GM13976 (cell line): ENCODE data around the gene ARHGAP36.

Experiments used
- DNase-seq: peaks from one replicate; pipeline ENCODE4 v3.0.0; 2012; ENCODE audit warnings: low spot score
- CTCF ChIP-seq: IDR thresholded peaks from 2 replicates; pipeline ENCODE4 v1.5.1; 2012; ENCODE audit warnings: borderline replicate concordance, mild to moderate bottlenecking; ENCODE audit not compliant: insufficient read depth; ENCODE audit errors: extremely low read depth, missing control alignments, control extremely low read depth
- in situ Hi-C: fragments of 300-500 bp; cut with MboI; formaldehyde crosslinking; loops from one replicate; pipeline ENCODE4 v1.12.0; 2022; ENCODE audit warnings: low sequenced_read_pairs, mixed read lengths, inconsistent platforms; ENCODE audit not compliant: unreplicated experiment

ARHGAP36 gene

GRCh38 chrX:131059246-131059645, 1.1 kb downstream of the ARHGAP36 start:
- in situ Hi-C loops: no loop called here
- TF ChIP-seq CTCF: no peak
- DNase-seq: no peak

- in situ Hi-C loops: no loop called here
- no peak for TF ChIP-seq CTCF
- DNase-seq: no peak
Observed at GRCh38 chrX:131060147-131060546, 2.0 kb downstream of the ARHGAP36 start.

GRCh38 chrX:131061306-131061705, 3.2 kb downstream of the ARHGAP36 start:
- no peak for TF ChIP-seq CTCF
- in situ Hi-C loops: no loop called here
- DNase-seq: no peak

- no peak for DNase-seq
- in situ Hi-C loops: no loop called here
- peak; percentile 16 for TF ChIP-seq CTCF
Observed at GRCh38 chrX:131063613-131064012, 5.5 kb downstream of the ARHGAP36 start.

- no peak for DNase-seq
- TF ChIP-seq CTCF: no peak
- in situ Hi-C loops: no loop called here
Observed at GRCh38 chrX:131066237-131066636, 8.1 kb downstream of the ARHGAP36 start.

- in situ Hi-C loops: no loop called here
- no peak for TF ChIP-seq CTCF
- no peak for DNase-seq
Observed at GRCh38 chrX:131067216-131067615, 9.1 kb downstream of the ARHGAP36 start.

GRCh38 chrX:131067846-131068745, 9.9 kb downstream of the ARHGAP36 start:
- TF ChIP-seq CTCF: no peak
- in situ Hi-C loops: no loop called here
- no peak for DNase-seq
